DND-41 (cell line): ENCODE data around the gene GTF3C4.

Experiments
- CTCF ChIP-seq: IDR thresholded peaks from 2 replicates; pipeline ENCODE4 v1.5.1; 2012; ENCODE audit warnings: borderline replicate concordance, low read length, moderate library complexity, mild to moderate bottlenecking; ENCODE audit not compliant: poor library complexity, severe bottlenecking; ENCODE audit errors: extremely low read depth
- EZH2 ChIP-seq: IDR thresholded peaks from 3 replicates; pipeline ENCODE4 v1.6.1; 2012; ENCODE audit warnings: borderline replicate concordance, low read depth, mild to moderate bottlenecking, moderate library complexity, low read length, inconsistent platforms; ENCODE audit not compliant: severe bottlenecking

GRCh38 chr9:132733260-132733815, 63.1 kb downstream of the GTF3C4 start:
- TF ChIP-seq EZH2 (no peak), CTCF (no peak)
